ENCODE measurements around the gene NPTX2. TPM values are rescaled to one million over a fixed set of nuclear protein-coding genes. Genes with fewer than 3 reads are reported as not detected.

NPTX2 gene
- total RNA-seq, 2 donors from 2014 or later: 3.8 to 6.7 TPM

DNA sequence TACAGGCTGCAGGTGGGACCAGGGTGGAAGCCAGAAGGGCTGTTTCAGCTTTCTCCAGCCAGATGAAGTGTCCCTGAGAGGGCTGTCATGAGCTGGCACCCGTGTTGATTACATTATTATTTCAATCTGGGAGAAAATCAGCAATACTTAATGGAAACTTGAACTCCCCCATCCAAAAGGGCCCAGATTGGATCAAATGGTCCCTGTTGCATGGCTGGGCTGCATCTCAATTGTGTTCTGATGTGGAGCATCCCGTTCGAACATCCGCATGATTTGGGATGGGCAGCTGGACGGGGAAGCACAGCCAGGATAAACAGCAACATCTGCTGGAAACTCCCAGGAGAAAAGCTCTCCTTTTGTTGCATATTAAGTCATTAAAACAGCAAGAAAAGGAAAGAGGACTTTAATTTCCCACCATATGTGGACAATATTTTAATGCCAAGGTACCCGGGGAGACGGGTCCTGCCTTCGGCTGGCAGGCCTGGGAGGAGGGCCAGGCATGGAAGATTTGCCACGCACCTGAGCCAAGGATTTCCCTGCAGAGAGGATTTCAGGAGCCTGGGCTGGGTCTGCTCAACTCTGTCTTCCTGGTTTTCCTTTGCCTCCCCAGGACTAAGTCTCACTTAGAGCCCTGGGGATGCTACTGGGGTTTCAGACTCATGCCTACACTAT, 52.4 kb downstream of the NPTX2 start:
- Histone ChIP-seq H3K27ac (no peak overlapping the region), H3K9me3 (peaks cover 0 to 12% of the 10 kb centered on the region in 2 donors), H3K4me1 (no peaks in the 10 kb centered on the region), H3K27me3 (no peaks in the 10 kb centered on the region), H3K4me3 (no peak overlapping the region), H3K36me3 (no peaks in the 10 kb centered on the region)
- TF ChIP-seq, protein P1, sequence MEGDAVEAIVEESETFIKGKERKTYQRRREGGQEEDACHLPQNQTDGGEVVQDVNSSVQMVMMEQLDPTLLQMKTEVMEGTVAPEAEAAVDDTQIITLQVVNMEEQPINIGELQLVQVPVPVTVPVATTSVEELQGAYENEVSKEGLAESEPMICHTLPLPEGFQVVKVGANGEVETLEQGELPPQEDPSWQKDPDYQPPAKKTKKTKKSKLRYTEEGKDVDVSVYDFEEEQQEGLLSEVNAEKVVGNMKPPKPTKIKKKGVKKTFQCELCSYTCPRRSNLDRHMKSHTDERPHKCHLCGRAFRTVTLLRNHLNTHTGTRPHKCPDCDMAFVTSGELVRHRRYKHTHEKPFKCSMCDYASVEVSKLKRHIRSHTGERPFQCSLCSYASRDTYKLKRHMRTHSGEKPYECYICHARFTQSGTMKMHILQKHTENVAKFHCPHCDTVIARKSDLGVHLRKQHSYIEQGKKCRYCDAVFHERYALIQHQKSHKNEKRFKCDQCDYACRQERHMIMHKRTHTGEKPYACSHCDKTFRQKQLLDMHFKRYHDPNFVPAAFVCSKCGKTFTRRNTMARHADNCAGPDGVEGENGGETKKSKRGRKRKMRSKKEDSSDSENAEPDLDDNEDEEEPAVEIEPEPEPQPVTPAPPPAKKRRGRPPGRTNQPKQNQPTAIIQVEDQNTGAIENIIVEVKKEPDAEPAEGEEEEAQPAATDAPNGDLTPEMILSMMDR (IDR thresholded peaks at IDR 0.05): no peak
- DNase-seq (ENCODE audit: low spot score): no peak

DNA sequence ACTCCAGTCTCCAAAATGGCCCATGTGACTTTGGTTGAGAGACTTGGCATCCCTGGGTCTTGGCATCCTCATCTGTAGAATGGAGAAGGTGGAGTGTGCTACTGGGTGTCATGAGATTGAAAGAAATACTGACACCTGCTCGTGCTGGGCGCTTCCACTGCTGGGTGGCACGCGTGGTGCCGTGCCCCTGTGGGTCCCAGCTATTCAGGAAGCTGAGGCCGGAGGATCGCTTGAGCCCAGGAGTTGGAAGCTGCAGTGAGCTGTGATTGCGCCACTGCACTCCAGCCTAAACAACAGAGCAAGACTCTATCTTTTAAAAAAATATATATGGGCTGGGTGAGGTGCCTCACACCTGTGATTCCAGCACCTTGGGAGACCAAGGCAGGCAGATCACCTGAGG, 53.1 kb downstream of the NPTX2 start:
- peaks cover 0 to 12% of the 10 kb centered on the region in 2 donors for H3K9me3 ChIP-seq
- H3K27ac ChIP-seq: no peak overlapping the region
- no peak overlapping the region for H3K4me3 ChIP-seq
- no peaks in the 10 kb centered on the region for H3K36me3 ChIP-seq
- no peak for DNase-seq (ENCODE audit: low spot score)
- no peaks in the 10 kb centered on the region for H3K27me3 ChIP-seq
- TF ChIP-seq, protein P1 (IDR thresholded peaks at IDR 0.05): no peak
- no peaks in the 10 kb centered on the region for H3K4me1 ChIP-seq

DNA sequence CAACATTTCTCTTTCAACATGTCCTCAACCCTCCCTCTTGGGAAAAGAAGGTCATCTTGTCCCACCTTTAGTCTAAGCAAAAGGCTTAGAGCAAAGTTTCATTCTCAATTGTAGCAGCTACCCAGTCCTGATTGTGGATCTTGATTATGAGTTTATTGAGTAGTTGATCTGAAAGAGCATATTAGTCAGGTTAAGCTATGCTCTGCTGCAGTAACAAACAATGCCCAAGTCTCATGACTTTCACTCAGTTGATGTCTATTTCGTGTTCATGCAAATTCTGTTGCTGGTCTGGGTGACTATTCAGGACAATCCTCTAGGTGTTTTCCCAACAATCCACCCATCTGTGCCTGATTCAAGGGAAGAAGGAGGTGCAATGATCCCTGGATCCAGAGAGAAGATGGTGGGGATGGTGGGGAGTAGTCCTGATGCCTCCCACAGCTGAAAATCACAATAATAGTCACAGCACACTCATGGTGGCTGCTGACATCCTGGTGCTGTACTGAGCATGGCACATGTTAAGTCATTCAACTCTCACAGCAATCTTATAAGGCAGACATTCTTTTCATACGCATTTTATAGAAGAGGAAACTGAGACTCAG, 54.7 kb downstream of the NPTX2 start:
- DNase-seq (ENCODE audit: low spot score): no peak
- H3K36me3 ChIP-seq: no peaks in the 10 kb centered on the region
- no peak overlapping the region for H3K4me3 ChIP-seq
- H3K27ac ChIP-seq: no peak overlapping the region
- no peaks in the 10 kb centered on the region for H3K4me1 ChIP-seq
- H3K27me3 ChIP-seq: no peaks in the 10 kb centered on the region
- H3K9me3 ChIP-seq: peaks cover 0 to 12% of the 10 kb centered on the region in 2 donors
- TF ChIP-seq, protein P1 (IDR thresholded peaks at IDR 0.05): no peak

DNA sequence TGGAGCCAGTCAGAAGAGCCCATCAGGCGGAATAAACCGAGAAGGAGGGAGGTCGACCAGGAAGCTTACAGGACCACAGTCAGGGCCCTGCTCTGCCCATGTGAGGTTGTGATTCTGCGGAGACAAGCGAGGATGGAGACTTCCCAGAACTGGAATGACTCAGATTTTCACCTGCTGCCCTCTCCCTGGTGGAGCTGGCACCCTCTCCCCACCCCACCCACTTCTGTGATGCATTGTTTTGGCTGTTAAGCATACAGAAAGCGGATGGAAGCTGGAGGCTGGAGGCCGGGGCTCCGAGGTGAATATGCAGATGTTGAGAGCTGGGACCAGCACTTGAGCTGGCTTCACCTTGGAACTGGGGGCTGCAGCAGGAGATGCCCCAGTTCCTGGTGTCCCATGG, 57.4 kb downstream of the NPTX2 start:
- Histone ChIP-seq H3K36me3 (no peaks in the 10 kb centered on the region), H3K27ac (no peak overlapping the region), H3K9me3 (peaks cover 0 to 17% of the 10 kb centered on the region in 2 donors), H3K4me1 (no peaks in the 10 kb centered on the region), H3K27me3 (no peaks in the 10 kb centered on the region), H3K4me3 (no peak overlapping the region)
- no peak for DNase-seq (ENCODE audit: low spot score)
- TF ChIP-seq, protein P1 (IDR thresholded peaks at IDR 0.05): no peak

DNA sequence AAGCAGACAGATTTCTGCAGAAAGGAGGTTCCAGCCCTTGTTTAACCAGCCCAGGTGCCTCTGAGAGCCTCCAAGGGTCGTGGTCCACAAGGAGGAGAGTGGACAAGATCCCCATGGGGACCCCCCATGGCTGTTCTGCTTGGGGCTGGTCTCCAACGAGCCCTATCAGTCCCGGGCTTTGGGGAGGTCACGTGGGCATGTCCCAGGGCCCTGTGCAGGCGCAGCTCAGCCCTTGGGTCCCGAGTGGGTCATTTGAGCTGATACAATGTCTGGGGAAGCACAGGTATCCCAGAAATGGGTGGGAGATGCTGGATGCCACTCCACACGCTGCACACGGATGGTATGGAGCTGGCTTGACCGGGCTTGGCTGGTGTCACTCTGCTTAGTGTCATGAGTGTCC, 57.8 kb downstream of the NPTX2 start:
- Histone ChIP-seq H3K27ac (no peak overlapping the region), H3K36me3 (no peaks in the 10 kb centered on the region), H3K4me3 (no peak overlapping the region), H3K9me3 (peaks cover 0 to 17% of the 10 kb centered on the region in 2 donors), H3K4me1 (no peaks in the 10 kb centered on the region), H3K27me3 (no peaks in the 10 kb centered on the region)
- TF ChIP-seq, protein P1 (IDR thresholded peaks at IDR 0.05): no peak
- no peak for DNase-seq (ENCODE audit: low spot score)
